ENCODE results near the gene CASQ2.

- TF ChIP-seq CTCF (IDR thresholded peaks at IDR 0.05) (no peak), POLR2A (IDR thresholded peaks at IDR 0.05) (no peak)
Measured at GRCh38 chr1:115757856-115758255, 10.7 kb downstream of the CASQ2 start.
